Activated naive CD8-positive, alpha-beta T cell treated with anti-CD3 and anti-CD28 coated beads, Interleukin-2, amount 50 U/mL, for 16 hours (primary cell): ENCODE measurements around the gene MRPS9.

Source experiments
- DNase-seq: peaks from one replicate; pipeline ENCODE4 v3.0.0-alpha.2; 2020; ENCODE audit warnings: low read depth, low spot score

The MRPS9 gene

DNA sequence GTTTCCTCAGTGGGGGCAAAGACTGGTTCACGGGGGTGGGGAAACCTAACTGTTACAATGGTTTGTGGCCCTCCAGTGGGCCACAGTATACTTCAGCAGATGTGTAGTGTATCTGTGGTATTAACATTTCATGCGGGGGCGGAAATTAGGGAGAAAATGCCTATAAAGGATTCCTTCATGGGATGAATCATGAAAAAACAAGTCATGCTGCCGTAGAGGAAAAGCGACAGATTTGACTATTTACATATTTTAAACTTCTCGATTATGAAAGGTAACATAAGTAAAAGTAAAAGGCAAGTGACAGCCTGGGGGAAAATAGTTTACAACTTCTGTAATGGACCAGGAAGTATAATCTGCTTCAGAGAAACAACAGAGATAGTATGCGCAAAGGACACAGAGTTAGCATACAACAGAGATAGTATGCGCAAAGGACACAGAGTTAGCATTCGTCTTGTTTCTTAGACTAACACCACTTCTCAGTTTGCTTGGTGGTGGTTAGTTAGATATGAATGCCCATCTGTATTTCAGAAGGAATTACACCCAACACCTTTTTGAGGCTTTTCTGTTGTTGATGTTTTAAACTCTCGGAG lies 41.1 kb downstream of the MRPS9 start:
- no peak for DNase-seq

DNA sequence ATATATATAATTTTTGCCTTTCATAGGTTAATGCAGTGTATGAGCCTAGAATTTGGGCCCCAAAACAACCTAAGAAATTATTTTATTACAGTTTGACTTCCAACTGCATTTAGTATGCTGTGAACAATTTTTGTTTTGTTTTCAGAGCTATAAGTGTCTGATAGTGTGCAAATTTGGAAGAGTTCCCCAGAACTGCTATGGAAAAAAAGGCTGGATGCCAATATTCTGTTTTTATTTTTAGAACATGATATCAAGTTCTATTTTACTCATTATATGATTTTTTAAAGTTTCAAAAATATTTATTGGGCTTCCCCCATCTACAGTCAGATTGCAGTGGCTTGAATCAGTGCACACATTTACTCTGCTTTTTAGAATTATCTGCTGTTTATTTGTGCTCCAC lies 42.6 kb downstream of the MRPS9 start:
- DNase-seq, result no peak

DNA sequence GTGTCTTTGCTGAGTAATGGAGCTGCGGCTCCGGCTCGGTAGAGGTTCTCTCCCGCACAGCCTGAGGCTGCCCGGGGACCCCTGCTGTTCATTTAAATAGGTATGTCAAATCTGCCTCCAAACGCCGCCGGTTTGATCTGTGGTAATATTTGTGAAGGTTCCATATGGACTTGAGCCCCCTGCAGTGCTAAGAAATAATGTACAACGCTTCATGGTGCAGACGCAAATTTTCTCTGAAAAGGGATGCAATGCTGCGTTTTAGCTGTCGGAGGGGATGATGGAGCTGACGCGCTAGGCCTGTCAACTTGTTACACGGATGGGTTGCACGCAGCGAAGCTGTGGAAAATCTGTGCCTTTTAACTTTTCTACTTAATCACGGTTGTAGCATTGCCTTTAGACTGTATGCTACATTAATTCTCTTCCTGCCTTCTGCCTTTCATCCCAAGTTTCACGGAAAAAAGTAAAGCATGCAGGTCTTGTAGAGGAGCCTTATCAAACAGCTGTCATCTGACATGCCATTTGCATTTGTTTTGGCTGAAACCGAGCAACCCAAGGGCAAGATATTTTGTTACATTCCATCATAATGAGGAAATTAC lies 43.2 kb downstream of the MRPS9 start:
- no peak for DNase-seq

- no peak for DNase-seq
These were observed 44.2 kb downstream of the MRPS9 start for GRCh38 chr2:105082107-105082506.

DNA sequence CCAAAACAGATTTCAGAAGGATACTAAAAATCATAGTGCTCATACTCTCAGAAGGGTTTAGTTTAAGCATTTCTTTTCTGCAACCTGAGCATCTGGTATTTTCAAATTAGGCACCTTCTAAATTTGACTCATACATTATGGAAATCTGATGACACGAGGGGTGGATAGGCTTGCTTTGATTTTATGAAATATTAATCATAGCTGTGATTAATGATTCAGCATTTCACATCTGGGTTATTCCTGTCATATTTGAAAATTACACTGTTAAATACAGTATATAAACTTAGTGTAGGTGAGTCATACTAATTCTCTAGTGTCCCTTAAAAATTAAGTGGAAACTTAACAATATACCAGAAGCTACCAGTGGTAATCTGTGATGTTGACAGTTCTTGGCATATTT lies 47.7 kb downstream of the MRPS9 start:
- DNase-seq, result no peak

DNA sequence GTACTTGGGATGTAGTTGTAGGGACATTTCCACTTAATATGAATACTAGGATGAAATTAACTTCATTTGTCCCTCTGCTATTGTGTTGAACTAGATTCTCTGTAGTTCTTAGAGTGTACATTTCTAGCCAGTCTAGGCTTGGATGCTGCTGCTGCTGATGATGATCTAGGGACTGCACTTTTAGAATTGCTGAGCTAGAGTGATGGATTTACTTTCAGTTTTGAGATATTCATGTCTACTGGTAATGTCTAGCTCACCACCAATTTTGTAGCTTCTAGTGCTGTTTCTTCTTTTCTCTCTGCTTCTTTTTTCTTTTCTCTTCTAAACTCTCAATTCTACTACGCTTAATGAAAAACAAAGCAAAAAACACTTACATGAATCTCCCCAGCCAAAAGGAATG lies 49.4 kb downstream of the MRPS9 start:
- DNase-seq, result no peak

GRCh38 chr2:105090091-105090490 lies 52.2 kb downstream of the MRPS9 start:
- no peak for DNase-seq

GRCh38 chr2:105092797-105093196 lies 54.9 kb downstream of the MRPS9 start:
- DNase-seq, result no peak

GRCh38 chr2:105099153-105099552 lies 61.3 kb downstream of the MRPS9 start:
- DNase-seq, result no peak

- DNase-seq, result no peak
These were observed 62.4 kb downstream of the MRPS9 start for GRCh38 chr2:105100046-105100840.

DNA sequence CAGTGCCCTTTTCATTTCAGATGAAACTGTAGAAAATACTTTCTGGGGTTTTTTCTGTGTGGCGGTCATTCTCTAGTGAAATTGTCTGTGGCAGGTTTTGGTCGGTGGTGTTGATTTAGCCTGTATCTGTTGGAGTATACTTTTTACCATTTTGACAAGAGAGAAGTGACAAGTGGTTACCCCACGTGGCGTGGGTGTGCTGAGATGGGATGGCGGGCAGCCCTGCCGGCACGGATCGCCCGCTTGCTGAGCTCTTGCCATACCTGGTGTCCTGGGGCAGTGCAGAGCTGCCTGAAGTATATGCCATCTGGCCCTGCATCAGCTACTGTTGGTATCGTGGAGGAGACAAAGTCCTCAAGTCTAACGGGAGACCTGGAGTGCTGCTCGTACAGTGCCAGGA lies 64.1 kb downstream of the MRPS9 start:
- DNase-seq, result no peak

DNA sequence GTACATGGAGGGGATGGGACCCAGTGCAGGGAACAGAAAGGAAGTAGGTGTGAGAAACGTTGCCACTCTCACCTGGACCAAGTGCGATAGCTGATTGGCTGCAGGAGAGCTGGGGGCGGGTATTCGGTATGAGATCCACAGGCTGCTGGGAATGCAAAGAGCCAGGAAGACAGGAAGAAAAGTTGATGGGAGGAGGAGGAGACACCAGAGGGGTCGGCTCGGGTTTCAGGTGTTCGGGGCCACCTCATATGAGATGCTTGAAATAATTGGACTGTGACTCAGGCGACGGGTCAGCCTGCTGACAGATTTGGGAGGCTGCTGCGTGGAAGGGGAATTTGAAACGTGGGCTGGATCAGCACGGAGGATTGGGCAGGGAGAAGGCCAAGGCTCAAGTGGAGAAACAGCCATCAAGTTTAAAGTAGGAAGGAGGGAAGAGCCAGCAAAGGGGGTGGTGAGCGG lies 65.1 kb downstream of the MRPS9 start:
- no peak for DNase-seq

- no peak for DNase-seq
These were observed 65.6 kb downstream of the MRPS9 start for GRCh38 chr2:105103481-105103880.

GRCh38 chr2:105104208-105104731 lies 66.4 kb downstream of the MRPS9 start:
- no peak for DNase-seq

GRCh38 chr2:105110295-105110829 lies 72.5 kb downstream of the MRPS9 start:
- no peak for DNase-seq

- DNase-seq, result no peak
These were observed 73.7 kb downstream of the MRPS9 start for GRCh38 chr2:105111365-105112150.

GRCh38 chr2:105112345-105112744 lies 74.5 kb downstream of the MRPS9 start:
- no peak for DNase-seq

DNA sequence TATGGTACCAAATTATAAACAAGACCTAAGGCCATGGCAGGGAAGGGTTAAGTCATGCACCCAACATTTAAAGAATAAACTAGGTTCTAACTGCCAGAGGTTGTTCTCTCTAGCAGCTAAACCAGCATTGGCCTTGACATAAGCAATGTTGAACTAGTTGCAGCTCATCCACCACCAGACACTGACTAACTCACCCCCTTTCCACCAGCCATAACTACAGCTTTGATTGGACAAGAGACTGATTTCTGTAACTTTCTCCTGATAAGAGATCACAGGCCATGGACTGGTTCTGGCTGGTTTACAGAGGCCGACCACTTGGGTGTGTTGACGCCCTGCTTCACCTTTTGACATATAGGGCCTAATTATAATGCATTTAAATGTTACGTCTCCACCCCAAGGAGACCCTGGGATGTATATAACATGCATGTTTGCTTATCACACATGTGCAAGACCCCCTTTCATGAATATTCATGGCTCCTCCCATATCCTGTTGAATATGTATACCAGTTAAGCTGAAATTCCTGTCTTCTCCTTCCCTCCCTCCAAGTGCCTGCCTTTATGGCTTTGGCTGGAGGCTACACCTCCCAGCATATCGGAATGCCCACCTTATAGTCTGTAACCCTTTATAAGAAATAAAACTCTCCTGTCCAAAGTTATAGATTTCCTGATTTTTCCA lies 75.9 kb downstream of the MRPS9 start:
- no peak for DNase-seq

- no peak for DNase-seq
These were observed 76.7 kb downstream of the MRPS9 start for GRCh38 chr2:105114551-105114950.

DNA sequence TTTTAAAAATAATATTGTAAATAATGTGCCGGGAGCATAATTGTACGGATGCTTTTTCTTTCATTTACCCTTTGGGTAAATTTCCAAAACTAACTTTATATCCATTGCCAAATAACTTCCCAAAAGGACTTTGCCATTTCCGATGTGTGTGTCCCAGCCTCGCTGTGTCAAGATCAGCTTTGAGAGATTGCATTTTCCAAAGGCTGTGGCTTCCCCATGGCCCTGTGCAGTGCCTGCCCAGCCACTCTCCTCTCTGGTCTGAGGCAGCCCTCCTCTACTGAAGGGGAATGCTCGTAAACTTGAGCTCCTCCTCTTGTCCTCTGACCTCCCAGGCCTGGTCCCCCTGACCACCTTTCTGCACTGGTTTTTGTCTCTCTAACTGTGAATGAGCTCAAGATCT lies 78.5 kb downstream of the MRPS9 start:
- no peak for DNase-seq

DNA sequence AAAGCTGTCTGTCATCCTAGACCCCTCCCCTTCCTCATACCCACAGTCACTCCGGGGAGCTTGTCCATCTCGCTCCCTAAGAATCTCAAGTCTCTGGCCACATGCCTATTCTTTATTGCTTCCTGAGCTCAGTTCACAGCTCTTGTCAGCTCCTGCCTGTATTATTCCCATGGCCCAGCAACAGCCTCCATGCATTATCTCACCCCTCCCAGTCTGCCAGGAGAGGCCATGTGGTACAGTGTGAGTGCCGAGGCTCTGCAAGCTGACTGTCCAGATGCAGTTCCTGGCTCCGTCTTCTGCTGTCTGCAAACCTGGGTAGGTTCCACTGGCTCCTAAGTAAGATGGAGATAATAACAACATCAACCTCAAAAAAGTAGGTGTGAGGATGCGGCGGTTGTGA lies 79.7 kb downstream of the MRPS9 start:
- no peak for DNase-seq
